LNCAP (cell line): ENCODE measurements around the gene HTRA1.

Experiments used
- TF ChIP-seq, protein P1 (sequence below): fragments of 450-650 bp; IDR thresholded peaks from 2 replicates; pipeline ENCODE4 v1.5.1; 2017; ENCODE audit warnings: mild to moderate bottlenecking

HTRA1 gene

DNA sequence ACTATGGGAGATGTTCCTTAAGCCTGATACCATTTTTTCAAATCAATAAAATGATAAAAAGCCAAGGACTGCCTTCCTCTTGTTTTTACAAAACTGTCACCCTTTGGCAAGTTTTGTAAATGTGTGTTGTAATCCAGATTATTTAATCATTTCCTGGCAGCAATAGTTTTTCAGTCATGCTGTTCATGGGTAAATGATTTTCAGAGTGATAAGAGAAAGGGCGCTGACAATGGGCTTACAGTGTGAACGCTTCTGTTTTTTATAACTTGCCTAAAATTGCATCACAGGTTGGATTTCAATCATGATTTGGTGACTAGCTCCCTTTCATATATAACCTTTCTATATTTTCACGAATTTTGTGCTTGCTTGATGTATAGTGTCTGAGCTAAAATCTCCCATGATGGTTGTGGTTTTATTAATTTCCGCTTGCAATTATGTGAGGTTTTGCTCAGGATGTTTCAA, 80.2 kb downstream of the HTRA1 start:
- TF ChIP-seq, protein P1, sequence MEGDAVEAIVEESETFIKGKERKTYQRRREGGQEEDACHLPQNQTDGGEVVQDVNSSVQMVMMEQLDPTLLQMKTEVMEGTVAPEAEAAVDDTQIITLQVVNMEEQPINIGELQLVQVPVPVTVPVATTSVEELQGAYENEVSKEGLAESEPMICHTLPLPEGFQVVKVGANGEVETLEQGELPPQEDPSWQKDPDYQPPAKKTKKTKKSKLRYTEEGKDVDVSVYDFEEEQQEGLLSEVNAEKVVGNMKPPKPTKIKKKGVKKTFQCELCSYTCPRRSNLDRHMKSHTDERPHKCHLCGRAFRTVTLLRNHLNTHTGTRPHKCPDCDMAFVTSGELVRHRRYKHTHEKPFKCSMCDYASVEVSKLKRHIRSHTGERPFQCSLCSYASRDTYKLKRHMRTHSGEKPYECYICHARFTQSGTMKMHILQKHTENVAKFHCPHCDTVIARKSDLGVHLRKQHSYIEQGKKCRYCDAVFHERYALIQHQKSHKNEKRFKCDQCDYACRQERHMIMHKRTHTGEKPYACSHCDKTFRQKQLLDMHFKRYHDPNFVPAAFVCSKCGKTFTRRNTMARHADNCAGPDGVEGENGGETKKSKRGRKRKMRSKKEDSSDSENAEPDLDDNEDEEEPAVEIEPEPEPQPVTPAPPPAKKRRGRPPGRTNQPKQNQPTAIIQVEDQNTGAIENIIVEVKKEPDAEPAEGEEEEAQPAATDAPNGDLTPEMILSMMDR: no peak

DNA sequence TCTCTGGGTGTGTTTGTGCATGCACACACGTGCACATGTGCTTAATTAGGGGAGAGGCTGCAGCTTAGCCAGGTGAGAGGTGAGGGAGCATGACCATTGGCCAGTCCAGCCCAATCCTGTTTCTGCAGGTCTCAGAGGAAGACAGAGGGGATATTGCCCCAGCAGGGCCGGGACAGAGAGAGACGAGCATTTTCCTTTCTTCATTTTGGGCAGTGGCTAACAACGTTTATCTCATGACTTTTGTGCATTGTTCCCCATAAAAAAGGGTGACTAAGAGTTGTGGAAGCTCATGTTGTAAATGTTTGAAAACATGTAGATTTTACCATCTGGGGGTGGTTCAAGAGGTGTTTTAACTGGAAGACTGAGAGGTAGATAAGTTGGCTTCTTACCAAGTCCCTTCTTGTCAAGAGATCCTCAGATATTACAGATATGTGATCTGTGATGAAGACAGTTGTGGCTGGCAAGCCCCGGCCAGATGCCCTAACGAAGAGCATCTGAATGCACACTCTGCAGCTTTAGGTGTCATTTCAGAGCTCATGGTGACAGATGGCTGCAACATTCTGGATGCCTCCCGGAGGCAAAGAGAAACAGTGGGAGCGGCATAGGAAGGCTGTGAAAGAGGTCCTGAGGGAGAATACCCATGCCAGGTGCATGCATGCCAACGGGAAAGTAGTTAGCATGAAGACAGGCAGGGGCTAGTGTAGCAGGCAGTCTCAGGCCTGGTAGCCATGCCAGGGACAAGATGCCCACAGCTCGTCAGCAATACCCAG, 82.5 kb downstream of the HTRA1 start:
- TF ChIP-seq, protein P1: no peak

DNA sequence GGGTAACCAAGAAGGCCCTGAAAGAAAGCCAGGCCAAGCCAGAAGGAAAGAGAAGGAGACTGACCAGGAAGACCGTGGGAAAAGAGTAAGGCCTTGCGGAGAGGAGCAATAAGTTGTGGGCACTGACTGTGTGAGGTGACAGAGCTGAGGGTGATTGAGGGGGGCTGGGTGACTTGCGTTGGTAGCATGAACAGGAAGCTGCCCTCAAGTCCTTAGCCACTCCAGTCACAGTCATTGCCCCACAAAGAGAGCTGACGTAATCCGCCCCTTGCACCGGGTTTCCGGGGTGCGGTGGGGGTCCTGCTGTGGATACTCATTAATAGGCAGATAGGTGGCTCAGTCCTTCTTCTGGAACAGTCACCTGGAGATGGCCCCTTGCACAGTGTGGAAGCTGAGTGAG, 83.1 kb downstream of the HTRA1 start:
- TF ChIP-seq, protein P1: no peak

DNA sequence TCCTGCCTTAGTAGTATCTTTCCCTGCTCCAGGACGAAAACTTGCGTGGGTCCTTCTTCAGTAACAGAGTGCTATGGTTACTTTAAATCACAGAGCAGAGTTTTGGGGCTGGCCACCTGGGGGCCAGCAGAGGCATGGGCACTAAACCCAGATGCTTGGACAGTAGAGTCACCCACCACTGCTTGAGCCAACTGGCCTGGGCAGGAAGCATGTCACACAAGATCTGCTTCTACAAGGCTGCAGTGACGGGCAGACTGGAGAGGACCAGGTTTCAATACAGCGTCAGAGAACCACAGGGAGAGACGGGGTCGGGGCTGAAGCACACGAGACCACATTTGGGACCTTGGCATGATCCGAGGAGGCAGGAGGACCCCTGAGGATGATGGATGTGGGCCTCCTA, 84.9 kb downstream of the HTRA1 start:
- TF ChIP-seq, protein P1: no peak

DNA sequence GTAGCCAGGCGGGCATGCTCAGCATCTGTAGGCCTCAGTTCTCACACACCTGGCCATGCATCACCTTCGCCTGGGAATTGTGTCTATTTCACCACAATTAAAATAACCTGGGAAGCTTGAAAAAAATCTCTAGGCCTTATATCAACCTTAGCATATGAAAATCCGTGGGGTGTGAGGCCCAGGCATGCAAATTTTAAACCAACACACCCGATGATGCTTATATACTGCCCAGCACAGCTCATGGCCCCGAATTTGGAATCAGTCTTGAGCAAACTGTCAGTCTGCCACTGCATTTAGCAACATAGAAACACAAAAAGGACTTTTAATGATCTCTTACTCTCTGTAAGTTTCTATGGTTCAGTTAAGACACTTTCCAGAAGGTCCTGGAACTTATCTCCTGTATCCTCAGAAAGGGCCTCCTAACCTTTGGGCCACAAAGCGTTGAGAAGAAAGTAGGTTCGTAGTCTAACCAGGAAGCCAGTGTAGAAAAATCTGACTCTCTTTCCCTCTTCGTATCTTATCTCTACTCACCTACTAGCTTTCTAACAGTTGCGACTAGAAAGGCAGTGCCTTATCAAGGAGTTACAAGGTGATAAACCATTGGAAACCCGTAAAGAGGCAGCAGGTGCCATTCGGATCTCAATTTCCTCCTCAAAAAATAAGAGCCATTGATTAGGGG, 87.2 kb downstream of the HTRA1 start:
- TF ChIP-seq, protein P1: no peak

DNA sequence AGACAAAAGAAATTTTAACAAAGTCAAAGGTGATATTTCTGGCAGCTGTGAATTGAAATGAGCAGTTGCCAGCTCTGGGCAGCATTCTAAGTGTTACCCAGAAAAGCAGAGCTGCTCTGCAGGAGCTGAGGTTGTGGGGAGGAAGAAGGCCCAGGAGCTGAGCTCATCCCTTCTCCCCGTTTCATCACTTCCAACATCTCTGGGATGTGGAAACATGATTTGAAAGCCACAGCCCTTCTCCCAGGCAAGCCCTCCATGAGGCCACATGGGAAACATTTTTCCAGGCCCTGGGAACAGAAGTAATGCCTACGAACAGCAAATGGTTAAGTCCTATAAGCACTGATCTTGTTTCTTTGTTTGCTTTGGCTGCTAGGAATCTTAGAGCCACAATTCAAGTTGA, 88.3 kb downstream of the HTRA1 start:
- TF ChIP-seq, protein P1: no peak

DNA sequence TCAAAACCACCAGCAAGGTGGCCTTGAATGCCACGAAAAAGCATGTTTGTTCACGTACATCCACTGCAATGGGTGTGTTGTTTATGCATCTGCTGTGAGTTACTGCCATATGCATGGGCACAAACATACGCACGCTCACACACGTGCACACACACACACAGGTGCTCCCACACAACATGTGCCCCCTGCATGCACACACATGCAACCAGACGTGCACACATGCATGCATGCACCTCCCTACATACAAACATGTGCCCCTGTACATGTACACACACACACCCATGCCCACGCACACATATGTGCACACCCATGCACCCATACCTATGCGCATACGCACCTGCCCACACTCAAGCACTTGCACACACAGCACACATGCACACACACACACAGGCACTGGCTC, 89.1 kb downstream of the HTRA1 start:
- TF ChIP-seq, protein P1: no peak
